Lower leg skin (tissue), 4 donors: ENCODE measurements around the gene OR4S2. TPM values are rescaled to one million over a fixed set of nuclear protein-coding genes. Genes with fewer than 3 reads are reported as not detected.

Experiments used
- DNase-seq, 2 donors: peaks; one replicate each; pipeline ENCODE4 v3.0.0-alpha.2; 2019; ENCODE audit warnings: low spot score in 2 of 2
- H3K4me3 ChIP-seq: fragments of 200-600 bp; sonication (generic); 2 replicates; pipeline ENCODE4 v1.5.1; 2017; ENCODE audit warnings: mild to moderate bottlenecking, low read depth; ENCODE audit not compliant: poor library complexity, severe bottlenecking
- CTCF ChIP-seq, 3 donors: fragments of 450-650 bp; IDR thresholded peaks; one replicate each; pipeline ENCODE4 v1.5.1; 2016; ENCODE audit warnings: antibody characterized with exemption in 3 of 3, mild to moderate bottlenecking in 3 of 3, moderate library complexity in 2 of 3
- POLR2A ChIP-seq, 2 donors: fragments of 450-650 bp; IDR thresholded peaks; one replicate each; pipeline ENCODE4 v1.6.1; 2016 to 2017; ENCODE audit warnings: antibody characterized with exemption in 2 of 2, mild to moderate bottlenecking in 1 of 2, moderate library complexity in 1 of 2
- WGBS, 2 donors: methylation state at CpG; one replicate each; pipeline ENCODE4 v1.1.5; 2018; 5-methylcytosine and 5-hydroxymethylcytosine counted together
- intact Hi-C: fragments of 100-400 bp; cut with DNase I; formaldehyde crosslinking; loops from one replicate; pipeline ENCODE4 v1.15.0; 2023; ENCODE audit warnings: low total_unique reads
- total RNA-seq, 4 donors: library from RNA; depleted of rRNA; stranded (reverse); fragments of >200 nt; gene quantifications; one replicate each; pipeline ENCODE4 v1.1.0, GENCODE V29; 2016

Gene OR4S2
- total RNA-seq, 4 donors from 2014 or later: not detected

DNA sequence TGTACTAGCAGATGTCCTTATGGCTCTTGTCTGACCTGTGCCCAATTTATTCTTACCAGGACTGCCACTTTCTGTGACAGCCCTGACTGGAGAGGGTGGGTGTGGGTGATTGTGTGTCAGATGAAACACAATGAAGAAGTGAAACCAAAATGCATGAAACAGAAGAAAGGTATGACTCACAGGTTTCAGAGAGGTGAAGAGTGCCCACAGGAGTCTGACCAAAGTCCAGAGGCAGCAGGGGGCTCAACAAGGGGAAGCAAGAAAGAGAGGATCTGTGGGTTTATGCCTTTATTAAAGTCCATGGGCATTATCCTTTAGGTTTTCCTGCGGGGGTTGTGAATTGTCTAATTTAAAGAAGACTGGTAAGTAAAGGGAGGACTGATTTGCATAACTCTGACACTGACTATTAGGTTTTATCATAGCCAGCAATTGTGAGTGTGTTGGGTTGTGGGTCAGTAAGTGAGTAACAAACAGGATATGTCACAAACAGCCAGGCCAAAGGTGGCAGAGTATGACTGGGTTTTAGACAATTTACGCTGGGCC is 10.0 kb downstream of the OR4S2 start:
- TF ChIP-seq POLR2A (IDR thresholded peaks at IDR 0.05) (no peak), CTCF (IDR thresholded peaks at IDR 0.05) (no peak)
- no peak overlapping the region for H3K4me3 ChIP-seq
- intact Hi-C loops: no loop called here
- DNase-seq: no peak
- 95 to 97% methylated on average over 2 of the region's 2 CpGs for WGBS, 2 donors

DNA sequence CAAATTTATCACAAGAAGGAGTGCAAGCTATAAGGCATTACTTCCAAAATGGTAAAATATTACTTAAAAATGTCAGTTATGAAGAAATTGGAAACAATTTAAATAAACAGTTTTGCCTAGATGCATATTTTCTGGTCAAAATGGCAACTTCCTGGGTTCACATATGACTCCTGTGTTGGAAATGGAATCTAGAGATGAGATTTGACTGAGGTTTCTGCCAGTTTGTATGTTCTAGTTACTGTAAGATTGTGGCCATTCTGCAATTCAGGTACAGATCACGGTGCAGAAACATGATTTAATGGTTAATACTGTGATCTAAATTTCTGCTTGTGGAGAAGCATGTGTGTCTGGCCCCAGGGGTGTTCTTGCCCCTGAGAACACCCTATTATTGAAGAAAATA is 10.5 kb downstream of the OR4S2 start:
- 33 to 42% methylated on average over 1 of the region's 1 CpG for WGBS, 2 donors
- no peak for DNase-seq
- TF ChIP-seq POLR2A (IDR thresholded peaks at IDR 0.05) (no peak), CTCF (IDR thresholded peaks at IDR 0.05) (no peak)
- intact Hi-C loops: no loop called here
- no peak overlapping the region for H3K4me3 ChIP-seq

- DNase-seq: no peak
- 61 to 88% methylated on average over 1 of the region's 1 CpG for WGBS, 2 donors
- TF ChIP-seq POLR2A (IDR thresholded peaks at IDR 0.05) (no peak), CTCF (IDR thresholded peaks at IDR 0.05) (no peak)
- no peak within 1 kb of the TSS for H3K4me3 ChIP-seq
- intact Hi-C loops: no loop called here
Observed at GRCh38 chr11:55661901-55662300, 13.8 kb downstream of the OR4S2 start, which contains the start of gene OR4C6. Gene OR4C6, plus strand, starts transcription at chr11:55662201. Its CDS starts 2,966 bp downstream, at chr11:55665167.

GRCh38 chr11:55669376-55669775 is 21.2 kb downstream of the OR4S2 start:
- TF ChIP-seq CTCF (IDR thresholded peaks at IDR 0.05): no peak
- TF ChIP-seq POLR2A (IDR thresholded peaks at IDR 0.05): no peak
- DNase-seq: no peak
- intact Hi-C loops: no loop called here
- WGBS, 2 donors: 54 to 57% methylated on average over 2 of the region's 2 CpGs
- no peak overlapping the region for H3K4me3 ChIP-seq

DNA sequence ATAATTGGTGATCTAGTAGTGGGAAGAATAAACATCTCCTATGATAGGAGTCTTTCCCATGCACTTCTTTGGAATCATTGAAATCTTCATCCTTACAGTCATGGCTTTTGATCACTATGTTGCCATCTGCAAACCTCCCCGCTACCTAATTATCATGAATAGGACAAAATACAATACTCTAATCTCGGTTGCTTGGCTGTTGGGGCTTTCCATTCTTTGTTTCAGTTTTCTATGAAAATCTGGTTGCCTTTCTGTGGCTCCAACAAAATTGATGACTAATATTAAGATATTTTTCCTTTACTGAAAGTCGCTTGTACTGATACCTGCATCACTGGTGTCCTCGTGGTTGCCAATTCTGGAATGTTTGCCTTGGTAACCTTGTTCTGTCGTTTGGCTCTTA is 25.7 kb downstream of the OR4S2 start:
- intact Hi-C loops: no loop called here
- no peak for DNase-seq
- 63 to 70% methylated on average over 5 of the region's 5 CpGs for WGBS, 2 donors
- no peak overlapping the region for H3K4me3 ChIP-seq
- TF ChIP-seq POLR2A (IDR thresholded peaks at IDR 0.05): no peak
- TF ChIP-seq CTCF (IDR thresholded peaks at IDR 0.05): no peak

GRCh38 chr11:55697817-55698216 is 49.7 kb downstream of the OR4S2 start:
- DNase-seq: no peak
- WGBS, 2 donors: 78 to 81% methylated on average over 3 of the region's 3 CpGs
- no peak for TF ChIP-seq POLR2A (IDR thresholded peaks at IDR 0.05)
- no peak for TF ChIP-seq CTCF (IDR thresholded peaks at IDR 0.05)
- no peak overlapping the region for H3K4me3 ChIP-seq
- intact Hi-C loops: no loop called here
